H54 (cell line): Measurements from ENCODE around the gene ITFG2.

Experiments
- DNase-seq: peaks from one replicate; pipeline ENCODE4 v3.0.0; 2011; ENCODE audit warnings: low spot score, mixed read lengths; ENCODE audit not compliant: insufficient read length
- FAIRE-seq: peaks from 3 replicates; lab custom pipeline; 2011; peaks lifted over from hg19 to GRCh38; lab: Jason Lieb, UNC
- POLR2A ChIP-seq: IDR thresholded peaks from 2 replicates; pipeline ENCODE4 v1.6.1; 2011; ENCODE audit warnings: low read depth, mild to moderate bottlenecking, low read length

Gene ITFG2

GRCh38 chr12:2803635-2804392 lies 8.7 kb upstream of the ITFG2 start:
- no peak for FAIRE-seq
- no peak for TF ChIP-seq POLR2A
- no peak for DNase-seq

GRCh38 chr12:2804393-2805142 lies 7.9 kb upstream of the ITFG2 start:
- TF ChIP-seq POLR2A, result no peak
- no peak for FAIRE-seq
- DNase-seq, result no peak

- FAIRE-seq, result no peak
- TF ChIP-seq POLR2A, result no peak
- no peak for DNase-seq
Observed at GRCh38 chr12:2805143-2805520, 7.3 kb upstream of the ITFG2 start.

GRCh38 chr12:2806700-2807099 lies 5.8 kb upstream of the ITFG2 start:
- no peak for FAIRE-seq
- no peak for DNase-seq
- no peak for TF ChIP-seq POLR2A

- TF ChIP-seq POLR2A, result no peak
- no peak for DNase-seq
- no peak for FAIRE-seq
Observed at GRCh38 chr12:2811801-2812200, 667 bp upstream of the ITFG2 start.

GRCh38 chr12:2813214-2814185 lies 1.0 kb downstream of the ITFG2 start:
- FAIRE-seq (no peak), DNase-seq (peak; percentile 61)
- TF ChIP-seq POLR2A, result no peak

- TF ChIP-seq POLR2A, result no peak
- no peak for FAIRE-seq
- DNase-seq, result no peak
Observed at GRCh38 chr12:2819810-2820209, 7.3 kb downstream of the ITFG2 start.

- FAIRE-seq (no peak), DNase-seq (no peak)
- no peak for TF ChIP-seq POLR2A
Observed at GRCh38 chr12:2820432-2820831, 8.0 kb downstream of the ITFG2 start.

- TF ChIP-seq POLR2A, result no peak
- DNase-seq, result no peak
- FAIRE-seq, result no peak
Observed at GRCh38 chr12:2823483-2823882, 11.0 kb downstream of the ITFG2 start.

GRCh38 chr12:2824541-2824940 lies 12.1 kb downstream of the ITFG2 start:
- DNase-seq (no peak), FAIRE-seq (no peak)
- no peak for TF ChIP-seq POLR2A

- FAIRE-seq (no peak), DNase-seq (no peak)
- no peak for TF ChIP-seq POLR2A
Observed at GRCh38 chr12:2825132-2825531, 12.7 kb downstream of the ITFG2 start.

GRCh38 chr12:2826036-2826435 lies 13.6 kb downstream of the ITFG2 start:
- DNase-seq, result no peak
- FAIRE-seq, result no peak
- TF ChIP-seq POLR2A, result no peak

GRCh38 chr12:2826721-2827515 lies 14.4 kb downstream of the ITFG2 start:
- FAIRE-seq (no peak), DNase-seq (no peak)
- TF ChIP-seq POLR2A, result no peak
